ENCODE results near the gene BACE1-AS. TPM values are rescaled to one million over a fixed set of nuclear protein-coding genes. Genes with fewer than 3 reads are reported as not detected.
A peak's percentile ranks its signal among the peaks of the same experiment; 100 is the strongest.

Gene BACE1-AS
- total and polyA plus RNA-seq, 2 of the 8 experiments (the other 6 are each of a cell fraction or from before 2014, with no cell fraction given): 14.9 to 17.4 TPM

- Histone ChIP-seq H2AFZ (ENCODE audit: low read length) (no peak overlapping the region), H3K18ac (ENCODE audit: extremely low read depth, low read length) (peak overlapping the region; percentile 51; the same call in 1 of the 2 replicates), H4K5ac (ENCODE audit: insufficient read length, low read depth, low read length) (no peak overlapping the region), H3K4me3 (ENCODE audit: extremely low read depth in 1 of 4, insufficient read depth in 2 of 4, low read depth in 3 of 4, low read length in 4 of 4) (no peak overlapping the region), H2BK5ac (ENCODE audit: low read depth, low read length) (no peak overlapping the region), H3K4me1 (replicated peaks in 1 of 4; ENCODE audit: control insufficient read depth in 3 of 4, insufficient read depth in 4 of 4, low read length in 3 of 4) (peaks cover 7 to 23% (median 15%) of the 10 kb centered on the region in 4 experiments), H3K79me2 (ENCODE audit: control insufficient read depth in 1 of 2, insufficient read depth in 2 of 2, low read length in 2 of 2) (no peaks in the 10 kb centered on the region), H3K36me3 (ENCODE audit: control insufficient read depth in 2 of 4, insufficient read depth in 4 of 4, low read length in 3 of 4) (no peaks in the 10 kb centered on the region), H2BK15ac (ENCODE audit: low read length) (0 out of 2 replicates have a peak overlapping the region, but pooled peaks have one; percentile 46), H4K20me1 (replicated peaks in 1 of 2; ENCODE audit: control insufficient read depth in 1 of 2, insufficient read depth in 2 of 2, low read length in 2 of 2) (no peaks in the 10 kb centered on the region), H3K27me3 (replicated peaks in 1 of 4; ENCODE audit: control insufficient read depth in 3 of 4, extremely low read depth in 1 of 4, insufficient read depth in 3 of 4, low read length in 3 of 4) (no peaks in the 10 kb centered on the region), H2AK5ac (ENCODE audit: low read depth, low read length) (no peak overlapping the region), H3K4me2 (ENCODE audit: insufficient read depth in 1 of 2, low read depth in 2 of 2, low read length in 2 of 2) (0 out of 4 replicates have a peak overlapping the region, but pooled peaks of 1 of the 2 experiments have one; percentile 15), H3K79me1 (ENCODE audit: low read depth, low read length) (no peaks in the 10 kb centered on the region), H3K14ac (ENCODE audit: insufficient read length) (no peak overlapping the region), H4K8ac (ENCODE audit: extremely low read depth, insufficient read depth, low read length) (no peak overlapping the region), H2BK120ac (replicated peaks; ENCODE audit: low read depth, low read length) (no peak overlapping the region), H2BK20ac (ENCODE audit: low read length) (no peak overlapping the region), H3K9me3 (ENCODE audit: insufficient read depth in 2 of 2, low read depth in 1 of 2, low read length in 1 of 2) (no peaks in the 10 kb centered on the region), H3K9ac (replicated peaks in 1 of 4; ENCODE audit: extremely low read depth in 1 of 4, low read depth in 3 of 4, low read length in 3 of 4) (no peak overlapping the region), H3K56ac (replicated peaks; ENCODE audit: insufficient read length, low read depth, low read length) (no peak overlapping the region), H3K4ac (replicated peaks; ENCODE audit: insufficient read length, low read depth, low read length) (no peak overlapping the region), H3K23ac (ENCODE audit: insufficient read length) (no peak overlapping the region), H2BK12ac (ENCODE audit: low read depth, low read length) (peak overlapping the region; percentile 68; the same call in 1 of the 2 replicates), H4K91ac (replicated peaks; ENCODE audit: insufficient read length, low read length) (no peak overlapping the region), H3K27ac (ENCODE audit: low read depth, low read length) (0 out of 2 replicates have a peak overlapping the region, but pooled peaks have one; percentile 22), H3K23me2 (ENCODE audit: low read depth, low read length) (no peaks in the 10 kb centered on the region)
- WGBS, 2 experiments (ENCODE audit: extremely low coverage in 1 of 2, insufficient coverage in 1 of 2, insufficient read length in 1 of 2, insufficient replicate concordance in 2 of 2, low coverage in 1 of 2, low lambda C conversion rate in 2 of 2, missing lambda C conversion rate in 1 of 2): 73% methylated on average over 17 of the region's 17 CpGs; no CpG with 5 or more reads in 1 of the 2 experiments
- no peak for FAIRE-seq
- DNase-seq (ENCODE audit: low read depth in 1 of 2, low spot score in 2 of 2): peak in 1 of 2 experiments; percentile 63
- CTCF ChIA-PET (ENCODE audit: partially characterized antibody): interaction anchor here (1.1 to 1.6 kb wide), 4 partner anchors 15 to 126 kb away, joined by 3 to 6 read pairs (median 3); partner anchors contain the start of gene BACE1
- POLR2A ChIA-PET (ENCODE audit: partially characterized antibody): interaction anchor here (1.0 to 1.6 kb wide), 3 partner anchors 10 to 23 kb away, joined by 3 to 6 read pairs (median 4); partner anchors contain the start of gene BACE1
These were observed 9.1 kb downstream of the BACE1-AS start for GRCh38 chr11:117300283-117300663.
